Brain microvascular endothelial cell (primary cell): ENCODE data around the gene TNRC6B.

Experiments used
- DNase-seq: peaks from one replicate; pipeline ENCODE4 v3.0.0-alpha.2; 2020
- H3K27ac ChIP-seq: fragments of 250-450 bp; sonication (Bioruptor Pico); 2 replicates; pipeline ENCODE4 v1.5.1; 2020; ENCODE audit warnings: mild to moderate bottlenecking, moderate library complexity
- H3K27me3 ChIP-seq: fragments of 250-450 bp; sonication (Bioruptor Pico); replicated peaks from 2 replicates; pipeline ENCODE4 v1.5.1; 2020; ENCODE audit warnings: mild to moderate bottlenecking
- H3K36me3 ChIP-seq: fragments of 250-450 bp; sonication (Bioruptor Pico); replicated peaks from 2 replicates; pipeline ENCODE4 v1.5.1; 2020; ENCODE audit warnings: mild to moderate bottlenecking
- H3K4me3 ChIP-seq: 2 replicates; pipeline ENCODE4 v1.5.1; 2011; ENCODE audit warnings: low read depth, mild to moderate bottlenecking, control low read depth, low read length, moderate library complexity
- CTCF ChIP-seq: IDR thresholded peaks from 2 replicates; pipeline ENCODE4 v1.5.1; 2011; ENCODE audit warnings: low read depth, mild to moderate bottlenecking, moderate library complexity, low read length, control low read depth, inconsistent platforms; ENCODE audit errors: missing control alignments
- in situ Hi-C: cut with HindIII; loops from 2 replicates; pipeline ENCODE4 v1.10.0; 2017; ENCODE audit warnings: low sequenced_read_pairs, low pct_ligation_motif_present

Gene TNRC6B

GRCh38 chr22:40346185-40347118 lies 168.7 kb downstream of the TNRC6B start, which contains the start of gene ADSL:
Gene ADSL, plus strand, starts transcription at chr22:40346500. Its CDS starts 59 bp downstream, at chr22:40346559.
- no peaks in the 10 kb centered on the region for H3K27me3 ChIP-seq
- peak; percentile 74 for DNase-seq
- in situ Hi-C loops: no loop called here
- H3K27ac ChIP-seq: peak within 1 kb of the TSS; percentile 19
- peak within 1 kb of the TSS; percentile 94 for H3K4me3 ChIP-seq
- TF ChIP-seq CTCF: peak; percentile 35
- peaks cover 15% of the 10 kb centered on the region for H3K36me3 ChIP-seq

- no peak overlapping the region for H3K27ac ChIP-seq
- in situ Hi-C loops: no loop called here
- H3K27me3 ChIP-seq: no peaks in the 10 kb centered on the region
- no peak for TF ChIP-seq CTCF
- H3K36me3 ChIP-seq: peaks cover 24% of the 10 kb centered on the region
- H3K4me3 ChIP-seq: peak overlapping the region; percentile 94
- no peak for DNase-seq
Measured at GRCh38 chr22:40347300-40347699, 169.6 kb downstream of the TNRC6B start.

GRCh38 chr22:40348025-40348658 lies 170.4 kb downstream of the TNRC6B start:
- in situ Hi-C loops: no loop called here
- peak; percentile 44 for DNase-seq
- no peaks in the 10 kb centered on the region for H3K27me3 ChIP-seq

GRCh38 chr22:40352763-40353162 lies 175.0 kb downstream of the TNRC6B start:
- Histone ChIP-seq H3K4me3 (no peak overlapping the region), H3K36me3 (peaks cover 57% of the 10 kb centered on the region), H3K27me3 (no peaks in the 10 kb centered on the region), H3K27ac (no peak overlapping the region)
- in situ Hi-C loops: no loop called here
- no peak for DNase-seq
- TF ChIP-seq CTCF: no peak

More at GRCh38 chr22:40348025-40348658, 170.4 kb downstream of the TNRC6B start:
- peak; percentile 89 for TF ChIP-seq CTCF
- H3K4me3 ChIP-seq: peak overlapping the region; percentile 7
- no peak overlapping the region for H3K27ac ChIP-seq
- H3K36me3 ChIP-seq: peaks cover 32% of the 10 kb centered on the region

GRCh38 chr22:40361100-40361499 lies 183.4 kb downstream of the TNRC6B start:
- no peak for DNase-seq
- H3K36me3 ChIP-seq: peaks cover 82% of the 10 kb centered on the region
- H3K4me3 ChIP-seq: no peak overlapping the region
- no peak for TF ChIP-seq CTCF
- H3K27ac ChIP-seq: no peak overlapping the region
- in situ Hi-C loops: no loop called here
- H3K27me3 ChIP-seq: no peaks in the 10 kb centered on the region
